Mesenchymal stem cell (in vitro differentiated cells and primary cell): ENCODE data around the gene COX19.

Experiments
- DNase-seq: peaks from one replicate; pipeline ENCODE4 v3.0.0-alpha.2; 2013
- H2AFZ ChIP-seq: one replicate; pipeline ENCODE4 v1.6.1; 2013; ENCODE audit warnings: low read depth, mild to moderate bottlenecking, control low read depth, inconsistent platforms, low read length, moderate library complexity
- H2AK5ac ChIP-seq: 2 replicates; pipeline ENCODE4 v1.6.1; 2013; ENCODE audit warnings: low read length, moderate library complexity, mild to moderate bottlenecking, inconsistent platforms; ENCODE audit not compliant: severe bottlenecking
- H2BK120ac ChIP-seq: one replicate; pipeline ENCODE4 v1.6.1; 2013; ENCODE audit warnings: low read depth, mild to moderate bottlenecking, inconsistent platforms, low read length, moderate library complexity
- H2BK12ac ChIP-seq, 2 experiments: one replicate each; pipeline ENCODE4 v1.6.1; 2013; ENCODE audit warnings: inconsistent platforms in 2 of 2, low read length in 2 of 2, mild to moderate bottlenecking in 2 of 2, moderate library complexity in 2 of 2, control low read depth in 1 of 2
- H2BK15ac ChIP-seq: one replicate; pipeline ENCODE4 v1.6.1; 2013; ENCODE audit warnings: mild to moderate bottlenecking, low read depth, inconsistent platforms; ENCODE audit not compliant: poor library complexity, severe bottlenecking
- H2BK5ac ChIP-seq: 2 replicates; pipeline ENCODE4 v1.6.1; 2013; ENCODE audit warnings: low read depth, mild to moderate bottlenecking, low read length, control low read depth, inconsistent platforms; ENCODE audit not compliant: poor library complexity, severe bottlenecking
- H3K14ac ChIP-seq, 2 experiments: one replicate each; pipeline ENCODE4 v1.6.1; 2013; ENCODE audit warnings: inconsistent platforms in 2 of 2, low read length in 2 of 2, control low read depth in 1 of 2, mild to moderate bottlenecking in 1 of 2, moderate library complexity in 1 of 2
- H3K18ac ChIP-seq, 2 experiments: one replicate each; pipeline ENCODE4 v1.6.1; 2013; ENCODE audit warnings: inconsistent platforms in 2 of 2, low read length in 2 of 2, control low read depth in 1 of 2, low read depth in 1 of 2, mild to moderate bottlenecking in 1 of 2
- H3K23ac ChIP-seq, 2 experiments: one replicate each; pipeline ENCODE4 v1.6.1; 2013; ENCODE audit warnings: inconsistent platforms in 2 of 2, low read length in 2 of 2, mild to moderate bottlenecking in 2 of 2, moderate library complexity in 2 of 2, control low read depth in 1 of 2
- H3K27ac ChIP-seq: 2 replicates; pipeline ENCODE4 v1.5.1; 2013; ENCODE audit warnings: mild to moderate bottlenecking, moderate library complexity, low read length, control low read depth, inconsistent platforms; ENCODE audit not compliant: poor library complexity, severe bottlenecking
- H3K27me3 ChIP-seq, 2 experiments: 2 replicates each; pipeline versions ENCODE4 v1.6.1 to v1.7.0; 2013; ENCODE audit warnings: low read length in 2 of 2, mild to moderate bottlenecking in 2 of 2, moderate library complexity in 2 of 2, control low read depth in 1 of 2, inconsistent platforms in 1 of 2; ENCODE audit not compliant: control insufficient read depth in 1 of 2, insufficient read depth in 1 of 2
- H3K36me3 ChIP-seq, 2 experiments: 2 replicates each; pipeline versions ENCODE4 v1.6.1 to v1.7.0; 2013; ENCODE audit warnings: low read length in 2 of 2, control low read depth in 1 of 2, inconsistent platforms in 1 of 2, low read depth in 1 of 2, mild to moderate bottlenecking in 1 of 2; ENCODE audit not compliant: insufficient read depth in 2 of 2, control insufficient read depth in 1 of 2
- H3K4ac ChIP-seq, 2 experiments: one replicate each; pipeline ENCODE4 v1.6.1; 2013; ENCODE audit warnings: inconsistent platforms in 2 of 2, low read length in 2 of 2, mild to moderate bottlenecking in 2 of 2, moderate library complexity in 2 of 2, control low read depth in 1 of 2, low read depth in 1 of 2
- H3K4me1 ChIP-seq: 2 replicates; pipeline ENCODE4 v1.6.1; 2013; ENCODE audit warnings: low read depth, low read length, control low read depth; ENCODE audit not compliant: control insufficient read depth, insufficient read depth
- H3K4me2 ChIP-seq: 2 replicates; pipeline ENCODE4 v1.6.1; 2013; ENCODE audit warnings: low read length, mild to moderate bottlenecking, inconsistent platforms; ENCODE audit not compliant: poor library complexity, severe bottlenecking
- H3K4me3 ChIP-seq, 2 experiments: 2 replicates each; pipeline versions ENCODE4 v1.5.1 to v1.7.0; 2013; ENCODE audit warnings: low read length in 2 of 2, mild to moderate bottlenecking in 2 of 2, control low read depth in 1 of 2, low read depth in 1 of 2; ENCODE audit not compliant: insufficient read depth in 1 of 2
- H3K79me1 ChIP-seq: replicated peaks from 2 replicates; pipeline ENCODE4 v1.6.1; 2013; ENCODE audit warnings: mild to moderate bottlenecking, control low read depth, low read length, inconsistent platforms; ENCODE audit not compliant: poor library complexity, severe bottlenecking
- H3K9ac ChIP-seq: 2 replicates; pipeline ENCODE4 v1.7.0; 2013; ENCODE audit warnings: mild to moderate bottlenecking, low read length, moderate library complexity
- H3K9me3 ChIP-seq: 2 replicates; pipeline ENCODE4 v1.7.0; 2013; ENCODE audit warnings: mild to moderate bottlenecking, low read length; ENCODE audit not compliant: control insufficient read depth
- H4K8ac ChIP-seq: one replicate; pipeline ENCODE4 v1.6.1; 2013; ENCODE audit warnings: inconsistent platforms, mild to moderate bottlenecking, low read length, moderate library complexity
- H4K91ac ChIP-seq: one replicate; pipeline ENCODE4 v1.6.1; 2013; ENCODE audit warnings: mild to moderate bottlenecking, low read length, inconsistent platforms
- WGBS: methylation state at CpG from one replicate; pipeline ENCODE4 v1.1.7; 2013; ENCODE audit warnings: mixed read lengths; 5-methylcytosine and 5-hydroxymethylcytosine counted together

COX19 gene

DNA sequence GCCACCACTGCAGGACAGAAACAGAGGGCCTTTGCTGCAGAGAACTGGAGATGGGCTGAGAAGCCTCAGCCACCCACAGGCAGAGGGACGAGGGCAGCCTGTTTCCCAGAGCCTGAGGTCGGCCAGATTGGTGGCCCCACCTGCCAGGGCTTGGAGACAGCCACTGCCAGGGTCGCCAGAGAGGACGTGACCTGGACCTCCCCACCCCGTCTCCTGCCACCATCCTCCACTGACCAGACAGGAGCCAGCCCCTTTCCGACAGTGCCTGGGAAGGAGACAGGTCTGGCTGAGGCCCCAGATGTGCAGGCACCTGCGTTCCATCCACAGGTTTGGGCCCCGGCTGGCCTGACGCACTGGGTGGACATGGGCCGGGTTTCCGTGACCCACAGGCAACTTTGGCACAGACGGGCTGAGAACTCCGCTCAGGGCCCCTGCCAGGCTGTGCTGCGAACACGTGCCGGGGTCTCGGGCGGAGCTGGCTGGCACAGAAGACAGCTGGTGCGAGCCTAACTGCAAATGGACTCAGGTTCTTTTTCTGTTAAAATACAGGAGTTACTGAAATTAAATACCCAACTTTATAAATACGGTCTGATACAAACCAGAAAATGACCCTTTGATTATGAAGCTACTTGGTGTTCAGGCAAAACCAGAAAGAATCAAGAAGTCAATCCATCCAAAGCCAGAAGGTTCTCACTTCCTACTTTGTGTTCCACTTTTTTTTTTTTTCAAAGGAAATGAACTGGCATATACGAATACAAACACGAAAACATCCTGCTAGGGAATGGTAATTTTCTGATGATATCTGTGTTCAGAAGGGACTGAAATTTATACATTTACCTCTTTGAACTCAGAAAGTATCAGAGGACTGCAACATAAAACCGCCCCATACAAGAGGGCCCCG is 6.9 kb downstream of the COX19 start:
- DNase-seq, result no peak
- Histone ChIP-seq H3K4me1 (peaks cover 24% of the 10 kb centered on the region), H3K18ac (no peak overlapping the region), H4K91ac (no peak overlapping the region), H2BK15ac (no peak overlapping the region), H2BK12ac (no peak overlapping the region), H3K9ac (no peak overlapping the region), H3K14ac (no peak overlapping the region), H3K4ac (no peak overlapping the region), H4K8ac (no peak overlapping the region), H3K9me3 (no peaks in the 10 kb centered on the region), H2AK5ac (no peak overlapping the region), H3K4me2 (no peak overlapping the region), H2BK5ac (no peak overlapping the region), H3K36me3 (peaks cover 58 to 60% of the 10 kb centered on the region in 2 experiments), H3K27ac (no peak overlapping the region), H3K27me3 (peaks cover 1 to 5% of the 10 kb centered on the region in 2 experiments), H3K23ac (no peak overlapping the region), H2AFZ (no peak overlapping the region), H3K79me1 (peaks cover 36% of the 10 kb centered on the region), H2BK120ac (no peak overlapping the region), H3K4me3 (no peak overlapping the region)
- WGBS, result 98% methylated on average over 22 of the region's 24 CpGs

- no peak overlapping the region for H2AFZ ChIP-seq
Observed at GRCh38 chr7:967361-968082, 7.8 kb downstream of the COX19 start.

GRCh38 chr7:966291-967069 is 8.9 kb downstream of the COX19 start:
- Histone ChIP-seq H2BK5ac (no peak overlapping the region), H2AK5ac (no peak overlapping the region)

More at GRCh38 chr7:967361-968082, 7.8 kb downstream of the COX19 start:
- Histone ChIP-seq H3K23ac (no peak overlapping the region), H3K18ac (no peak overlapping the region), H3K4me2 (no peak overlapping the region), H3K27me3 (peaks cover 8 to 14% of the 10 kb centered on the region in 2 experiments), H2AK5ac (no peak overlapping the region), H3K4me1 (peaks cover 24% of the 10 kb centered on the region), H3K36me3 (peaks cover 51 to 55% of the 10 kb centered on the region in 2 experiments), H2BK15ac (no peak overlapping the region), H4K91ac (peak overlapping the region; percentile 49), H2BK120ac (no peak overlapping the region), H3K9me3 (no peaks in the 10 kb centered on the region), H3K4me3 (no peak overlapping the region), H3K79me1 (peaks cover 33% of the 10 kb centered on the region), H3K9ac (no peak overlapping the region), H2BK5ac (no peak overlapping the region), H3K27ac (no peak overlapping the region), H3K4ac (no peak overlapping the region), H4K8ac (no peak overlapping the region), H3K14ac (no peak overlapping the region), H2BK12ac (no peak overlapping the region)
- DNase-seq, result no peak
- WGBS, result 95% methylated on average over 39 of the region's 39 CpGs

More at GRCh38 chr7:966291-967069, 8.9 kb downstream of the COX19 start:
- H3K4me2 ChIP-seq, result no peak overlapping the region
- 93% methylated on average over 22 of the region's 22 CpGs for WGBS
- peaks cover 24% of the 10 kb centered on the region for H3K4me1 ChIP-seq
- H3K27me3 ChIP-seq, result peaks cover 10 to 25% of the 10 kb centered on the region in 2 experiments
- H3K27ac ChIP-seq, result no peak overlapping the region
- no peak for DNase-seq
- no peak overlapping the region for H3K9ac ChIP-seq
- H3K4me3 ChIP-seq, result no peak overlapping the region
- H2BK120ac ChIP-seq, result no peak overlapping the region
- no peak overlapping the region for H3K23ac ChIP-seq
- H3K18ac ChIP-seq, result no peak overlapping the region
- H3K79me1 ChIP-seq, result peaks cover 29% of the 10 kb centered on the region
- peaks cover 42 to 50% of the 10 kb centered on the region in 2 experiments for H3K36me3 ChIP-seq
- H2BK12ac ChIP-seq, result no peak overlapping the region
- no peak overlapping the region for H4K91ac ChIP-seq
- H3K14ac ChIP-seq, result no peak overlapping the region
- no peak overlapping the region for H2AFZ ChIP-seq
- no peak overlapping the region for H2BK15ac ChIP-seq
- no peaks in the 10 kb centered on the region for H3K9me3 ChIP-seq
- no peak overlapping the region for H3K4ac ChIP-seq
- no peak overlapping the region for H4K8ac ChIP-seq
